Measurements from ENCODE around the gene SPRR5. TPM values are rescaled to one million over a fixed set of nuclear protein-coding genes. Genes with fewer than 3 reads are reported as not detected.

SPRR5 gene
- total and polyA plus RNA-seq, 11 donors: not detected

DNA sequence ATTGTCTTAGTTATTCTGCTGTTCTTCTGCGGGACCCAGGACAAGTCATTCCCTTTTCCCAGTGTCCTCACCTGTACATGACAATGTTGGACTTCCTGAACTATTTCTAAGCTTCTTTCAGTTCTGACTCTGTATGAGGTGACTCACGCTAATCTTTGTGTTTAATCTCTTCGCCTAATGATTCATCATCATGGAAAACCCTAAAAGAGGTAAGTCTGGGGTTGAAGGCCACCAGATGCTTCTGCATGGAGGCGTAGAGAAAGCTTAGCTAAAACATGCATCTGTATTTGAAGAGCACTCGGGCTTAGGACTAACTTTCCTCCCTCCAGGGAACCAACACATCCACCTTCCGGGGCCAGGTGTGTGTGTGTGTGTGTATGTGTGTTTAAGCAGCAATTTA, 7.4 kb downstream of the SPRR5 start:
- no peak for TF ChIP-seq POLR2A (IDR thresholded peaks at IDR 0.05)
- TF ChIP-seq, protein P1, sequence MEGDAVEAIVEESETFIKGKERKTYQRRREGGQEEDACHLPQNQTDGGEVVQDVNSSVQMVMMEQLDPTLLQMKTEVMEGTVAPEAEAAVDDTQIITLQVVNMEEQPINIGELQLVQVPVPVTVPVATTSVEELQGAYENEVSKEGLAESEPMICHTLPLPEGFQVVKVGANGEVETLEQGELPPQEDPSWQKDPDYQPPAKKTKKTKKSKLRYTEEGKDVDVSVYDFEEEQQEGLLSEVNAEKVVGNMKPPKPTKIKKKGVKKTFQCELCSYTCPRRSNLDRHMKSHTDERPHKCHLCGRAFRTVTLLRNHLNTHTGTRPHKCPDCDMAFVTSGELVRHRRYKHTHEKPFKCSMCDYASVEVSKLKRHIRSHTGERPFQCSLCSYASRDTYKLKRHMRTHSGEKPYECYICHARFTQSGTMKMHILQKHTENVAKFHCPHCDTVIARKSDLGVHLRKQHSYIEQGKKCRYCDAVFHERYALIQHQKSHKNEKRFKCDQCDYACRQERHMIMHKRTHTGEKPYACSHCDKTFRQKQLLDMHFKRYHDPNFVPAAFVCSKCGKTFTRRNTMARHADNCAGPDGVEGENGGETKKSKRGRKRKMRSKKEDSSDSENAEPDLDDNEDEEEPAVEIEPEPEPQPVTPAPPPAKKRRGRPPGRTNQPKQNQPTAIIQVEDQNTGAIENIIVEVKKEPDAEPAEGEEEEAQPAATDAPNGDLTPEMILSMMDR (IDR thresholded peaks at IDR 0.05): no peak
- no peaks in the 10 kb centered on the region for H3K36me3 ChIP-seq
- H3K4me3 ChIP-seq: no peak overlapping the region
- intact Hi-C loops (cut with DNase I): no loop called here
- whole genome bisulfite sequencing, 4 donors: 78 to 80% (median 78%) methylated on average over 6 of the region's 6 CpGs
- H3K27me3 ChIP-seq: no peaks in the 10 kb centered on the region
- ATAC-seq: no peak
- H3K4me1 ChIP-seq: no peaks in the 10 kb centered on the region
- no peak overlapping the region for H3K27ac ChIP-seq
- no peak for DNase-seq
- peaks cover 0 to 5% (median 0%) of the 10 kb centered on the region in 12 donors for H3K9me3 ChIP-seq

DNA sequence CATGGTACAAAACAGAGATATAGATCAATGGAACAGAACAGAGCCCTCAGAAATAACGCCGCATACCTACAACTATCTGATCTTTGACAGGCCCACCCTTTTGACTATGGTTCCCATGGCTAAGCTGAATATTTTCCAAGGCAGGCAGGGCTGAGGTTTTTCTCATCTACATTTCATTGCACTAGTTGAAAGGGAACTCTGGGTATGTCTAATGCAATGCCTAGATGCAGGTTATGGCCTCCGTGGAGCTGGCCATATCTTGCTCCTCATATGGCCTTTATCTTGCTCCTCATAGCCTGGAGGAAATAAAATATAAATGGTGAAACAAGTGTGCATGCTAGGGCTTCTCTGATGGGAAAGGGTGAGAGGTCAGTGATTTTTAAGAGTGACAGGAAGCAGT, 10.6 kb downstream of the SPRR5 start:
- DNase-seq (no peak), ATAC-seq (no peak)
- Histone ChIP-seq H3K9me3 (no peaks in the 10 kb centered on the region), H3K4me1 (no peaks in the 10 kb centered on the region), H3K27me3 (no peaks in the 10 kb centered on the region), H3K36me3 (no peaks in the 10 kb centered on the region), H3K27ac (no peak overlapping the region), H3K4me3 (no peak overlapping the region)
- TF ChIP-seq, protein P1 (IDR thresholded peaks at IDR 0.05): no peak
- no peak for TF ChIP-seq POLR2A (IDR thresholded peaks at IDR 0.05)
- WGBS, 4 donors: 78 to 83% (median 82%) methylated on average over 3 of the region's 3 CpGs
- intact Hi-C loops (cut with DNase I): no loop called here

DNA sequence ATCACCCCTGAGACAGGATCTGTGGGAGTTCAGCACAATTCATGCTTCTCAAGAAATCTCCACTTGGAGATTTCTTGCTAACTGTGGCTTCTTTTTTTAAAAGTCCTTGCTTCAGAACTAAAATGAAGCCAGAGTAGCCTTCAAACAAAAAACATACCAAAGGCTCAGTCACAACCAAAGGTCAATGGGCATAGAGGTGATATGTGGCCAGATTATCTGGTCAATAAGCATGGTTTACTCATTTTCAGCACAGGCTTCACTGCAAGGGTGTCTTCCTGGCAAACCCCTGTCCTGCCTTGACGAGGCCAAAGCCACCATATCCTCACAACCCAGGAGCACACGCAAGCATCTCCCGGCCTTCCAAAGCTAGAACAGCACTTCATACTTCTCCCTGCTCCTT, 12.3 kb downstream of the SPRR5 start:
- Histone ChIP-seq H3K9me3 (no peaks in the 10 kb centered on the region), H3K27ac (no peak overlapping the region), H3K27me3 (no peaks in the 10 kb centered on the region), H3K4me1 (no peaks in the 10 kb centered on the region), H3K36me3 (no peaks in the 10 kb centered on the region), H3K4me3 (no peak overlapping the region)
- intact Hi-C loops (cut with DNase I): no loop called here
- no peak for DNase-seq
- whole genome bisulfite sequencing, 4 donors: 60 to 81% (median 79%) methylated on average over 3 of the region's 3 CpGs
- no peak for TF ChIP-seq POLR2A (IDR thresholded peaks at IDR 0.05)
- TF ChIP-seq, protein P1 (IDR thresholded peaks at IDR 0.05): no peak
- no peak for ATAC-seq

DNA sequence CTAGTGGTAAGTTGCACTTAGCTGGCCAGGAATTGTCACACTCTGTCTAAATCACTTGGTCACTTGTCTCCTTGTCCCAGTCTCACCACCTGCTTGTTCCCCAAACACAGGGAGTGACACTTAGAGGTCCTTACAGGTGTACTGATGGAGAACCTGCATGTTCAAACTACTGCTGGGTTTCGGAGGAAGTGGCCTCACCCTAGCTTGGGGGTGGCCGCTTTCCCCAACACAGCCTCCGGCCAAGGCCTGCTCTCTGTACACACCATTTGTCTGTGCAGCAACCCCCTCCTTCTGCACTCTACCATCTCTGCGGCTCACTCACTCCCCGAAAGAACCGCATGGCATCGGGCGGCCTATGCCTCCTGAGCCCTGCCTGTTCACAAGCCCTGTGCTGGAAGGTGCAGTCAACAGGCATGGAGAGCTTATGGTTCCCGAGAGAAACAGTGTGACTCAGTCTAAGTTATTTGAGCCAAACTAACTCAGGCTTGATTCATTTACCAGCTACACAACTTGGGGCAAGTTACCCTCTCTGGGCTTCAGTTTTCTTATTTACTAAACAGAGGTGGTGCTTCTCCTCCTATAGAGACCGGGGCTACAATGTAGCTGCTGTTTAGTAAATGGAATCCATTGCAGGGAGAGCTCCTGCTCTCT, 12.9 kb downstream of the SPRR5 start:
- ATAC-seq (no peak), DNase-seq (no peak)
- no peaks in the 10 kb centered on the region for H3K4me1 ChIP-seq
- no peaks in the 10 kb centered on the region for H3K27me3 ChIP-seq
- 89 to 92% (median 90%) methylated on average over 10 of the region's 10 CpGs for WGBS, 4 donors
- no peak overlapping the region for H3K4me3 ChIP-seq
- H3K9me3 ChIP-seq: no peaks in the 10 kb centered on the region
- no peak for TF ChIP-seq POLR2A (IDR thresholded peaks at IDR 0.05)
- TF ChIP-seq, protein P1 (IDR thresholded peaks at IDR 0.05): no peak
- H3K36me3 ChIP-seq: no peaks in the 10 kb centered on the region
- no peak overlapping the region for H3K27ac ChIP-seq
- intact Hi-C loops (cut with DNase I): no loop called here

Measured in heart left ventricle (tissue), 16 donors.